HepG2 (cell line): ENCODE results near the gene FAM3D. TPM values are rescaled to one million over a fixed set of nuclear protein-coding genes. Genes with fewer than 3 reads are reported as not detected.

Source experiments
- ATAC-seq: fragments of 200-7000 bp; cut with Tn5 transposase; 3 replicates; pipeline ENCODE4 v1.9.1; 2020; ENCODE audit warnings: mild to moderate bottlenecking, moderate library complexity
- BruUV-seq: library from RNA; stranded (reverse); fragments of 400-500 nt; replicated peaks from 2 replicates; lab custom pipeline; 2021; lab: Mats Ljungman, UMichigan
- CTCF ChIA-PET: fragments of 300-600 bp; formaldehyde crosslinking; extraction: SDS; loops from one replicate; lab custom pipeline; 2021; ENCODE audit warnings: low total read pairs, inconsistent platforms, low intra/inter-chr PET ratio; lab: Yijun Ruan, JAX
- POLR2A ChIA-PET: fragments of 350-600 bp; sonication (Branson Sonifier 250); formaldehyde crosslinking; loops from one replicate; lab custom pipeline; 2020; ENCODE audit warnings: antibody characterized with exemption, inconsistent platforms; lab: Yijun Ruan, JAX
- DNase-seq: peaks from one replicate; pipeline ENCODE4 v3.0.0-alpha.2; 2015; ENCODE audit warnings: low spot score
- FAIRE-seq: peaks from 3 replicates; lab custom pipeline; 2011; peaks lifted over from hg19 to GRCh38; lab: Jason Lieb, UNC
- H2AFZ ChIP-seq: one replicate; pipeline ENCODE4 v1.6.1; 2011; ENCODE audit warnings: low read length, inconsistent platforms
- H3K27ac ChIP-seq: fragments of 300-600 bp; 3 replicates; pipeline ENCODE4 v1.8.0; 2011; ENCODE audit warnings: mixed run types, mild to moderate bottlenecking, mixed read lengths, low read length, inconsistent platforms; ENCODE audit not compliant: insufficient read depth; ENCODE audit errors: extremely low read length
- H3K27me3 ChIP-seq, 2 experiments: fragments of 200-600 bp in 1 of 2; 2 replicates in 1 of 2; 3 replicates in 1 of 2; pipeline versions ENCODE4 v1.6.0 to v1.8.0; 2011; ENCODE audit warnings: low read length in 2 of 2, mild to moderate bottlenecking in 2 of 2, moderate library complexity in 2 of 2, inconsistent platforms in 1 of 2; ENCODE audit not compliant: insufficient read depth in 2 of 2, control insufficient read depth in 1 of 2
- H3K36me3 ChIP-seq, 2 experiments: fragments of 200-600 bp in 1 of 2; replicated peaks in 1 of 2; 2 replicates in 1 of 2; 3 replicates in 1 of 2; pipeline versions ENCODE4 v1.5.1 to v1.8.0; 2011; ENCODE audit warnings: low read length in 2 of 2, inconsistent platforms in 1 of 2; ENCODE audit not compliant: insufficient read depth in 2 of 2, control insufficient read depth in 1 of 2
- H3K4me1 ChIP-seq: 2 replicates; pipeline ENCODE4 v1.5.1; 2012; ENCODE audit warnings: low read length, inconsistent platforms; ENCODE audit not compliant: insufficient read depth
- H3K4me2 ChIP-seq: 2 replicates; pipeline ENCODE4 v1.6.0; 2011; ENCODE audit warnings: low read depth, low read length, inconsistent platforms
- H3K4me3 ChIP-seq, 3 experiments: fragments of 200-600 bp in 1 of 3; sonication (generic), shearing (Covaris generic) in 1 of 3; replicated peaks in 1 of 3; 2 replicates each; pipeline ENCODE4 v1.5.1; 2011 to 2016; ENCODE audit warnings: low read length in 3 of 3, inconsistent platforms in 2 of 3, low read depth in 2 of 3, mild to moderate bottlenecking in 2 of 3, control low read depth in 1 of 3, mixed read lengths in 1 of 3; ENCODE audit not compliant: insufficient read depth in 1 of 3
- H3K79me2 ChIP-seq: one replicate; pipeline ENCODE4 v1.6.1; 2011; ENCODE audit warnings: low read length, inconsistent platforms; ENCODE audit not compliant: insufficient read depth
- H3K9ac ChIP-seq: 2 replicates; pipeline ENCODE4 v1.6.0; 2011; ENCODE audit warnings: mild to moderate bottlenecking, low read depth, low read length, inconsistent platforms; ENCODE audit not compliant: insufficient read depth
- H3K9me3 ChIP-seq: 2 replicates; pipeline ENCODE4 v1.5.1; 2012; ENCODE audit warnings: mild to moderate bottlenecking, low read length
- H4K20me1 ChIP-seq: 2 replicates; pipeline ENCODE4 v1.6.0; 2011; ENCODE audit warnings: inconsistent platforms, mild to moderate bottlenecking, low read length, moderate library complexity; ENCODE audit not compliant: insufficient read depth
- CBX5 ChIP-seq: sonication (generic); formaldehyde crosslinking; IDR thresholded peaks from 2 replicates; pipeline ENCODE4 v1.4.0; 2020; ENCODE audit warnings: missing genetic modification reagents, borderline replicate concordance
- GATAD1 ChIP-seq: IDR thresholded peaks from 2 replicates; pipeline ENCODE4 v1.6.1; 2016; ENCODE audit warnings: missing genetic modification reagents, missing compliant biosample characterization
- SKIL ChIP-seq: sonication (generic); formaldehyde crosslinking; IDR thresholded peaks from 2 replicates; pipeline ENCODE4 v1.8.0; 2022; ENCODE audit warnings: missing genetic modification reagents, mild to moderate bottlenecking, moderate library complexity, borderline replicate concordance
- SNAI1 ChIP-seq: sonication (generic); formaldehyde crosslinking; IDR thresholded peaks from 2 replicates; pipeline ENCODE4 v1.5.0; 2020; ENCODE audit warnings: mild to moderate bottlenecking, missing genetic modification reagents, borderline replicate concordance
- ZBTB26 ChIP-seq: IDR thresholded peaks from 2 replicates; pipeline ENCODE4 v1.6.1; 2016; ENCODE audit warnings: missing compliant biosample characterization, missing genetic modification reagents, borderline replicate concordance
- ZNF501 ChIP-seq: sonication (generic); formaldehyde crosslinking; IDR thresholded peaks from 2 replicates; pipeline ENCODE4 v1.5.1; 2020; ENCODE audit warnings: mild to moderate bottlenecking, moderate library complexity, missing genetic modification reagents
- ZSCAN31 ChIP-seq: sonication (generic); formaldehyde crosslinking; IDR thresholded peaks from 2 replicates; pipeline ENCODE4 v1.5.0; 2020; ENCODE audit warnings: low read depth, mild to moderate bottlenecking, missing genetic modification reagents
- WGBS: methylation state at CpG from one replicate; pipeline ENCODE4 v1.1.6; 2017; ENCODE audit warnings: low lambda C conversion rate; 5-methylcytosine and 5-hydroxymethylcytosine counted together
- in situ Hi-C: cut with HindIII; loops from 2 replicates; pipeline ENCODE4 v1.10.0; 2017; ENCODE audit warnings: low pct_unique_long_range_greater_than_20kb; ENCODE audit not compliant: extremely low pct_ligation_motif_present
- intact Hi-C: fragments of 100-400 bp; cut with micrococcal nuclease; formaldehyde crosslinking; loops from one replicate; pipeline ENCODE4 v1.10.0; 2022; ENCODE audit not compliant: unreplicated experiment
- polyA plus RNA-seq, 8 experiments: library from polyadenylated mRNA; depleted of rRNA in 3 of 8; stranded (reverse) in 7 of 8; unstranded in 1 of 8; fragments of >200 nt; fragmentation: Illumina TruSeq in 4 of 8; extraction: Trizol in 4 of 8; gene quantifications; 2 replicates each; pipeline versions ENCODE4 v1.2.1 to v1.2.3, GENCODE V29; 2011 to 2016; ENCODE audit warnings: low read depth in 4 of 8, missing spikeins in 1 of 8, mixed read lengths in 1 of 8; ENCODE audit not compliant: insufficient read depth in 1 of 8
- total RNA-seq, 5 experiments: library from RNA; depleted of rRNA; stranded (reverse); fragments of >200 nt; fragmentation: Illumina TruSeq; extraction: Trizol; gene quantifications; 2 replicates each; pipeline ENCODE4 v1.2.3, GENCODE V29; 2016; ENCODE audit warnings: low read depth in 1 of 5

Gene FAM3D
- total and polyA plus RNA-seq, 2 of the 13 experiments (the other 11 are each of a cell fraction or from before 2014, with no cell fraction given): not detected

DNA sequence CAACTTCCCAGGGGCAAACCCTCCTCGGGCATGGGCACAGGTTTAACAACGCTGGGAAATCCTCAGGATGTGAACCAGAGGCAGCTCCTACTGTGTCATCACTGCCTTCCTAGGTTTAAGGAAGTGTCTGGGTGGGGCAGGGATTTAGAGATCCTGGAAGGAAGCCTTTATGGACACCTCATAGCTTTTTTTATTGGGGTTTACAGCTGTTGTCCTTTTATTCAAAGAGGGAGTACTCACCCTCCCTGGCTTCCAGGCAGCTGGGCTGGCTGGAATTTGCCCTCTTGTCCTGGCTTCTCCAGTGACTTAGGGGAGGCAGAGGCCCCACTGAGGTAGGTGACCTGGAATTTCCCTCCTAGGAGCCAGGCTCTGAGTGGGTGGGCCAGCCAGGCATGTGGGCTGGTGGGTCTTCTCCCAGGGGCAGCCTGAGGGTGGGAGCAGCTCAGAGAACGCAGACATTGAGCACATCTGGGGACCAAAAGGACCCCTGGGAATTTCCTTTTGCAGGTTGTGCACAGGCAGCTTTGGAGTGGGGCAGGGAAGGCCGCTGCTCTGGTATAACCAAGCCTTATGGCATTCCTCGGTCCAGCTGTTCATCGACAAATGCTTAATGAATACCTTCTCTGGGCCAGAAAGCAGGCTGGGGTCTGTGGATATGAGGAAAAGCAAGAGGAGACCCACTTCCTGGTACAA lies 13.5 kb upstream of the FAM3D start:
- WGBS: 0% methylated on average over 3 of the region's 6 CpGs
- Histone ChIP-seq H3K9me3 (no peaks in the 10 kb centered on the region), H3K4me2 (no peak overlapping the region), H3K4me1 (no peaks in the 10 kb centered on the region), H3K27me3 (peaks cover 0 to 36% of the 10 kb centered on the region in 2 experiments; a peak in 2 of 5 replicates), H2AFZ (no peak overlapping the region), H3K36me3 (no peaks in the 10 kb centered on the region), H3K79me2 (no peaks in the 10 kb centered on the region), H3K4me3 (no peak overlapping the region), H4K20me1 (no peaks in the 10 kb centered on the region), H3K27ac (no peak overlapping the region), H3K9ac (no peak overlapping the region)
- POLR2A ChIA-PET: no interaction called here
- ATAC-seq (no peak), FAIRE-seq (no peak), DNase-seq (no peak)
- BruUV-seq: no TSS peak
- in situ Hi-C loops (no loop called here), intact Hi-C loops (no loop called here)
- CTCF ChIA-PET: no interaction called here
- TF ChIP-seq ZSCAN31 (CRISPR knock-in tag) (no peak), ZBTB26 (CRISPR knock-in tag) (no peak), SNAI1 (no peak), SKIL (CRISPR knock-in tag) (no peak), ZNF501 (CRISPR knock-in tag) (no peak), GATAD1 (CRISPR knock-in tag) (no peak), CBX5 (no peak)
